GM19324 (cell line): Measurements from ENCODE around the gene MAGEA9B.
A peak's percentile ranks its signal among the peaks of the same experiment; 100 is the strongest.
"Not testable (repeated sequence)": the region's sequence is repeated elsewhere in the genome, so short reads cannot be mapped to it uniquely, and the experiment has no call there.

Experiments used
- ATAC-seq: cut with Tn5 transposase; IDR thresholded peaks from one replicate; pipeline ENCODE4 v1.9.1; 2021; ENCODE audit warnings: mild to moderate bottlenecking, moderate library complexity; ENCODE audit not compliant: unreplicated experiment, low FRiP score

MAGEA9B gene

GRCh38 chrX:149572743-149573142 lies 14.5 kb downstream of the MAGEA9B start:
- no peak for ATAC-seq

- ATAC-seq, result no peak
Observed at GRCh38 chrX:149571770-149572169, 15.5 kb downstream of the MAGEA9B start.

- no peak for ATAC-seq
Observed at GRCh38 chrX:149570668-149571067, 16.6 kb downstream of the MAGEA9B start.

- no peak for ATAC-seq
Observed at GRCh38 chrX:149569770-149570169, 17.5 kb downstream of the MAGEA9B start.

GRCh38 chrX:149568701-149569296 lies 18.5 kb downstream of the MAGEA9B start:
- ATAC-seq, result no peak

GRCh38 chrX:149567621-149568417 lies 19.4 kb downstream of the MAGEA9B start:
- ATAC-seq, result no peak

- no peak for ATAC-seq
Observed at GRCh38 chrX:149563359-149563758, 23.9 kb downstream of the MAGEA9B start.

GRCh38 chrX:149555251-149555650 lies 32.0 kb downstream of the MAGEA9B start:
- not testable (repeated sequence) for ATAC-seq

- ATAC-seq, result not testable (repeated sequence)
Observed at GRCh38 chrX:149551939-149552248, 35.4 kb downstream of the MAGEA9B start.

- not testable (repeated sequence) for ATAC-seq
Observed at GRCh38 chrX:149551245-149551938, 35.9 kb downstream of the MAGEA9B start.

GRCh38 chrX:149550454-149550853 lies 36.8 kb downstream of the MAGEA9B start:
- ATAC-seq, result not testable (repeated sequence)

- not testable (repeated sequence) for ATAC-seq
Observed at GRCh38 chrX:149549701-149550100, 37.6 kb downstream of the MAGEA9B start, which contains the start of gene HSFX3. Gene HSFX3 (minus strand): TSS chrX:149549924. CDS start chrX:149549852, 72 bp downstream.

- not testable (repeated sequence) for ATAC-seq
Observed at GRCh38 chrX:149547782-149548181, 39.5 kb downstream of the MAGEA9B start.

GRCh38 chrX:149546962-149547361 lies 40.3 kb downstream of the MAGEA9B start:
- not testable (repeated sequence) for ATAC-seq

GRCh38 chrX:149545545-149546543 lies 41.4 kb downstream of the MAGEA9B start:
- ATAC-seq, result not testable (repeated sequence)

- no peak for ATAC-seq
Observed at GRCh38 chrX:149541521-149542047, 45.7 kb downstream of the MAGEA9B start.

GRCh38 chrX:149540621-149541520 lies 46.4 kb downstream of the MAGEA9B start, which contains the start of gene EOLA1:
Gene EOLA1 (plus strand): TSS chrX:149541012. CDS start chrX:149545631, 4,619 bp downstream.
- ATAC-seq, result peak; percentile 84

GRCh38 chrX:149540131-149540620 lies 47.1 kb downstream of the MAGEA9B start:
- peak; percentile 28 for ATAC-seq
